ENCODE measurements around the gene IL18BP. TPM values are rescaled to one million over a fixed set of nuclear protein-coding genes. Genes with fewer than 3 reads are reported as not detected.

Gene IL18BP
- total RNA-seq, 1 experiment from 2014 or later = 12.4 TPM

- Mint-ChIP-seq H3K4me3 (ENCODE audit: low read depth, unreplicated experiment) (no peak overlapping the region), H3K27me3 (ENCODE audit: unreplicated experiment) (no peaks in the 10 kb centered on the region), H3K36me3 (ENCODE audit: insufficient read depth, unreplicated experiment) (peaks cover 9% of the 10 kb centered on the region), H3K4me1 (ENCODE audit: low read depth, unreplicated experiment) (no peaks in the 10 kb centered on the region), H3K9me3 (ENCODE audit: low read depth, unreplicated experiment) (no peaks in the 10 kb centered on the region), H3K27ac (ENCODE audit: unreplicated experiment) (no peak overlapping the region)
- intact Hi-C loops (cut with micrococcal nuclease; ENCODE audit: unreplicated experiment) = loop anchor here (5.0 kb wide), 1 partner anchor 456 kb away; the partner anchor contains the start of gene CLPB
- no TSS peak for BruUV-seq (replicated peaks)
- no peak for TF ChIP-seq CTCF (IDR thresholded peaks at IDR 0.05; ENCODE audit: unreplicated experiment)
- CTCF ChIA-PET = no interaction called here
- DNase-seq = no peak
These were observed 22.2 kb upstream of the IL18BP start for GRCh38 chr11:71976551-71976950.

- H3K4me3 Mint-ChIP-seq (ENCODE audit: low read depth, unreplicated experiment) = no peak overlapping the region
- TF ChIP-seq CTCF (IDR thresholded peaks at IDR 0.05; ENCODE audit: unreplicated experiment) = no peak
- no peaks in the 10 kb centered on the region for H3K4me1 Mint-ChIP-seq (ENCODE audit: low read depth, unreplicated experiment)
- H3K9me3 Mint-ChIP-seq (ENCODE audit: low read depth, unreplicated experiment) = no peaks in the 10 kb centered on the region
- DNase-seq = no peak
- intact Hi-C loops (cut with micrococcal nuclease; ENCODE audit: unreplicated experiment) = loop anchor here (5.0 kb wide), 1 partner anchor 455 kb away; the partner anchor contains the start of gene CLPB
- BruUV-seq (replicated peaks) = no TSS peak
- no peak overlapping the region for H3K27ac Mint-ChIP-seq (ENCODE audit: unreplicated experiment)
- H3K27me3 Mint-ChIP-seq (ENCODE audit: unreplicated experiment) = no peaks in the 10 kb centered on the region
- CTCF ChIA-PET = no interaction called here
- H3K36me3 Mint-ChIP-seq (ENCODE audit: insufficient read depth, unreplicated experiment) = peaks cover 9% of the 10 kb centered on the region
These were observed 21.6 kb upstream of the IL18BP start for GRCh38 chr11:71977090-71977489.

- no peak overlapping the region for H3K4me3 Mint-ChIP-seq (ENCODE audit: low read depth, unreplicated experiment)
- no TSS peak for BruUV-seq (replicated peaks)
- peak; percentile 42 for TF ChIP-seq CTCF (IDR thresholded peaks at IDR 0.05; ENCODE audit: unreplicated experiment)
These were observed 20.8 kb upstream of the IL18BP start for GRCh38 chr11:71977743-71978418.

GRCh38 chr11:71979094-71979493, 19.6 kb upstream of the IL18BP start:
- CTCF ChIA-PET = no interaction called here
- TF ChIP-seq CTCF (IDR thresholded peaks at IDR 0.05; ENCODE audit: unreplicated experiment) = no peak
- H3K4me3 Mint-ChIP-seq (ENCODE audit: low read depth, unreplicated experiment) = no peak overlapping the region
- H3K9me3 Mint-ChIP-seq (ENCODE audit: low read depth, unreplicated experiment) = no peaks in the 10 kb centered on the region
- intact Hi-C loops (cut with micrococcal nuclease; ENCODE audit: unreplicated experiment) = loop anchor here (5.0 kb wide), 1 partner anchor 453 kb away; the partner anchor contains the start of gene CLPB
- H3K4me1 Mint-ChIP-seq (ENCODE audit: low read depth, unreplicated experiment) = no peaks in the 10 kb centered on the region
- DNase-seq = no peak
- H3K27ac Mint-ChIP-seq (ENCODE audit: unreplicated experiment) = no peak overlapping the region
- peaks cover 9% of the 10 kb centered on the region for H3K36me3 Mint-ChIP-seq (ENCODE audit: insufficient read depth, unreplicated experiment)
- no peaks in the 10 kb centered on the region for H3K27me3 Mint-ChIP-seq (ENCODE audit: unreplicated experiment)
- BruUV-seq (replicated peaks) = no TSS peak

More at GRCh38 chr11:71977743-71978418, 20.8 kb upstream of the IL18BP start:
- Mint-ChIP-seq H3K36me3 (ENCODE audit: insufficient read depth, unreplicated experiment) (peaks cover 9% of the 10 kb centered on the region), H3K27me3 (ENCODE audit: unreplicated experiment) (no peaks in the 10 kb centered on the region), H3K27ac (ENCODE audit: unreplicated experiment) (no peak overlapping the region), H3K4me1 (ENCODE audit: low read depth, unreplicated experiment) (no peaks in the 10 kb centered on the region), H3K9me3 (ENCODE audit: low read depth, unreplicated experiment) (no peaks in the 10 kb centered on the region)
- CTCF ChIA-PET = no interaction called here
- peak; percentile 59 for DNase-seq
- intact Hi-C loops (cut with micrococcal nuclease; ENCODE audit: unreplicated experiment) = loop anchor here (5.0 kb wide), 1 partner anchor 454 kb away; the partner anchor contains the start of gene CLPB

Measured in Calu3 (cell line).